ENCODE measurements around the gene KRT7. TPM values are rescaled to one million over a fixed set of nuclear protein-coding genes. Genes with fewer than 3 reads are reported as not detected.

Gene KRT7
- total RNA-seq, 1 donor: 1.4 TPM

DNA sequence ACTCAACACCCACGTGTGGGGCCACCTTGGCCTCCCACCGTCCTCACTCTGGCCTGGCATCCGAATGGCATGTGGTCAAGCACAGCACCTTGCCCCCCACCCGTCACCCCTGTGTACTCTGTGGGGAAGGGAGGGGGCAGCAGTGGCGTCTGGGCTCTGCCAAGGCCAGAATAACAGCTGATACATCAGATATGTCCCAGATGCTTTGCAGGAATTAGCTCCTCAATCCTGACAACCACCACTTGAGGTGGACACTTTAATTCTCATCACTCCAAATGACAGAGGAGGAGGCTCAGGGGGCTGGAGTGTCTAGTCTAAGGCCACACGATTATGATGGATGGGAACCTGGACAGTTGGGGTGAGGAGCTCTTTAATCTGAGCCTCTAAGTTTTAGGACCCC, 39.5 kb upstream of the KRT7 start:
- TF ChIP-seq, protein P1, sequence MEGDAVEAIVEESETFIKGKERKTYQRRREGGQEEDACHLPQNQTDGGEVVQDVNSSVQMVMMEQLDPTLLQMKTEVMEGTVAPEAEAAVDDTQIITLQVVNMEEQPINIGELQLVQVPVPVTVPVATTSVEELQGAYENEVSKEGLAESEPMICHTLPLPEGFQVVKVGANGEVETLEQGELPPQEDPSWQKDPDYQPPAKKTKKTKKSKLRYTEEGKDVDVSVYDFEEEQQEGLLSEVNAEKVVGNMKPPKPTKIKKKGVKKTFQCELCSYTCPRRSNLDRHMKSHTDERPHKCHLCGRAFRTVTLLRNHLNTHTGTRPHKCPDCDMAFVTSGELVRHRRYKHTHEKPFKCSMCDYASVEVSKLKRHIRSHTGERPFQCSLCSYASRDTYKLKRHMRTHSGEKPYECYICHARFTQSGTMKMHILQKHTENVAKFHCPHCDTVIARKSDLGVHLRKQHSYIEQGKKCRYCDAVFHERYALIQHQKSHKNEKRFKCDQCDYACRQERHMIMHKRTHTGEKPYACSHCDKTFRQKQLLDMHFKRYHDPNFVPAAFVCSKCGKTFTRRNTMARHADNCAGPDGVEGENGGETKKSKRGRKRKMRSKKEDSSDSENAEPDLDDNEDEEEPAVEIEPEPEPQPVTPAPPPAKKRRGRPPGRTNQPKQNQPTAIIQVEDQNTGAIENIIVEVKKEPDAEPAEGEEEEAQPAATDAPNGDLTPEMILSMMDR (IDR thresholded peaks at IDR 0.05; ENCODE audit: insufficient read depth, low read length): no peak
- DNase-seq (ENCODE audit: low read depth): no peak

DNA sequence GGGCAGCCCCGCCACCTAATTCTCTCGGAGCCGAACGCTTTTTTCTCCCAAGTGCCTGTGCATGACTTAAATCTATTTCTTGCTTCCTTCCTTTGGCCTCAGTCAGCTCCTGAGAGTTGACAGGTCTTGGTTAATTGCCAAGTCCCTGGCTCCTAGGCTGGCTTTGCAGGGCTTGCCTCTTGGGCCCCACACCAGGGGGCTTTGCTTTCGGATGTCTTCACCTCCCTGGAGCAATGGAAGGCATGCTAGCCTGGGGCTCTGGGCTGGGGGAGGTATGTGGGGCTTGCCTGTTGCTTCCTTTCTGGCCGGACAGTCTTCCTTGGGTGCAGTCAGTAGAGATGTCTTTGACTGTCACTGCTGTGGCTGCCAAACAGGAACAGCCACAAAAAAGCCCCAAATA, 39.1 kb upstream of the KRT7 start:
- peak; percentile 41 for DNase-seq (ENCODE audit: low read depth)
- TF ChIP-seq, protein P1 (IDR thresholded peaks at IDR 0.05; ENCODE audit: insufficient read depth, low read length): no peak
- H3K4me3 ChIP-seq (ENCODE audit: low read depth, low read length): no peak overlapping the region

More for the DNA sequence above, 39.5 kb upstream of the KRT7 start:
- H3K4me3 ChIP-seq (ENCODE audit: low read depth, low read length): no peak overlapping the region

DNA sequence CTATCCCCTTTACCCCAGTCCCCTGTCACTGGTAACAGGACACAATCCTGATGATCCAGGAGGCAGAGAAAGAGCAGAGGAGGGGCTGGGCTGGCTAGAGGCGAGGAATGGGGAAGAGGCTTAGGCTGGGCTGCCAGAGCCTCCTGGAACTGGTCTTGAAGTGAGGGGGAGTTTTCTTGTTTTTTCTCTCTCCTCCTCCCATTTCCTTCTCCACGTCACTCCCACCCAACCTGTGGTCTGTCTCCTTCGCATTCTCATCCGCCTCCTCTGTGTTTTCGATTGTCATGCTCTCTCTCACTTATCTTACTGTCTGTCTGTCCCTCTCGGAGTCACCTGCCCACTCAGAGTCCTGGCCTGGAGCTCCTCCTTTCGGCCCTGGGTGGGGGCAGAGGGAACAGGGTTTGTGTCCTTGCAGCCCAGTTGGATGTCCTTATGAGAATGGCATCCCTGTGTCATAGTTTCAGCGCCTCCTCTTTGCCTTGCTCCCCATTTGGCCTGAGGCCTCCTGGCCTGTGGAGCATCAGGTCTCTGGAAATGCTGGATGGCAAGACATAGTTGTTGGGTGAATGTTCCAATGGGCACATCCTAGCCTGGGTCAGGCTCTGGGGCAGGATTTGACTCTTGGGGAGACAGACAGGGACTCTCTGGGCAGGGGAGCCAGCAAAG, 37.8 kb upstream of the KRT7 start:
- H3K4me3 ChIP-seq (ENCODE audit: low read depth, low read length): no peak overlapping the region
- no peak for DNase-seq (ENCODE audit: low read depth)
- TF ChIP-seq, protein P1 (IDR thresholded peaks at IDR 0.05; ENCODE audit: insufficient read depth, low read length): no peak

DNA sequence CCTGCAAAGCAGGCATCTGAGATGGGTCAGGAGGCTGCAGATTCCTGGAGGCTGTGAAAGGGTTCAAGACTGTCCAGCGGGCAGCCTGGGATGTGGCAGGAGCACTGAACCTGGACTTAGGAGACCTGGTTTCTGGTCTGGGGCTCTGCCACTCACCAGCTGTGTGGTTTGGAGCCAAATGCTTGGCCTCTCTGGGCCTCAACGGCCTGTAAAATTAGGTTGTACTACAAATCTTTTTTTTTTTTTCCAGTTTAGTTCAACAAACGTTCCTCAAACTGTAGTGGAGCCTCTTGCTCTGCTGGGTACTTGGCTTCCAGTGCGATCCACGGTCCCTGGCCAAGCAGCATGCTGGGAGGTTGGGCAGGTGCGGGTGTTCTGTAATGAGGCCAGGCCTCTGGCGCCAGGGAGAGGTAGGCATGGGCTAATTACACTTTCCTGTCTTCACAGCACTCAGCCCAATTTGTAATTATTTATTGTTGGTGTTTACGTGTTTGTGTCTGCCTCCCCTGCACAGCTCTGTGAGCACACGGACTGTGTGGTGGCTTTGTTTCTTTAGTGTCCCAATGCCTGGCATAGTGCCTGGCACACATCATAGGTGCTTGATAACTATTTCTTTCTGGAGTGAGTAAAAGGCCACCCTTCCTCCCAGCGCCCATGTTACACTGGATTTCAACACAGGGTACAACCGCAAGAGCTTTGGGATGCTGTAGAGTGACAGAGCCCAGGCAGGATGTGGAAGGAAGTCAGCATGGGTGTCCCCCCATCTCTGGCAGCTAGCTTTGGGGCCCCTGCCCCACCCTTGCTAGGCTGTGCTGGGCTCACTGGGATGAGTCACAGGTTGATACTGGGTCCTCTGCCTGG, 35.4 kb upstream of the KRT7 start:
- DNase-seq (ENCODE audit: low read depth): no peak
- TF ChIP-seq, protein P1 (IDR thresholded peaks at IDR 0.05; ENCODE audit: insufficient read depth, low read length): no peak

DNA sequence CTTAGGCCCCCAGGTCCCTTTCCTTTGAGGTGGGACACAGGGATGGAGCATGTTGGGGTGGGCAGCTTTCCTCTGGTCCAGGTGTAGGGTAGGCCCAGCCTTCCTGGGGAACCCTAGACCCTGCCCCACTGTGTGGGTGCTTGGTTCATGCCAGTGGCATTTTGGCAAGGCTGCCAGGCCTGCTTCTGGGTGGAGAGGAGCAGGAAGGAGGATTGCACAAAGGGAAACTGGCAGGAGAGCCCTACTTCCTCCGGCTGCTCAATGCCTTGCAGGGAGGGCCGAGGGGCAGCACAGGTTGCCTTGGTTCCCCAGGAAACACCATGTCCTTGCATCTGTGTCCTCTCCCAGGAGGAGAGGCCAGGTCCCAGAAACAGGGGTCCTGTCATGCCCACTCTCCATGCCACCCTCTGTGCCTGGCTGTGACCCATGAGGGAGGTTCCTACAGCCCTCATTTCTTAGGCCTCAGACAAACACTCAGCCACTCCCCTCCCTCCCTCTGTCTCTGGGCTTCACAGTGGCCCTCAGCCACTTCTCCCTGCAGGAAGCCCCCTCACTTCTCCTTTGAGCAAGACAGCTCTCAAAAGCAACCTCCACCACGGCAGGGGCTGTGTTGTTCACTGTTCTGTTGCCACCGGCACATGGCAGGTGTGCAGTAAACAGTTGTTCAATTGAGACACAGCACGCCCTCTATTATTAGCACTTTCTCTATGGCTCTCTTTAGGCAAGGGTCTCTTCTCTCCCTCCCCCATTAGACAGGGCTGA, 34.4 kb upstream of the KRT7 start:
- H3K4me3 ChIP-seq (ENCODE audit: low read depth, low read length): no peak overlapping the region
- no peak for DNase-seq (ENCODE audit: low read depth)
- TF ChIP-seq, protein P1 (IDR thresholded peaks at IDR 0.05; ENCODE audit: insufficient read depth, low read length): no peak

More for the DNA sequence above, 35.4 kb upstream of the KRT7 start:
- no peak overlapping the region for H3K4me3 ChIP-seq (ENCODE audit: low read depth, low read length)

DNA sequence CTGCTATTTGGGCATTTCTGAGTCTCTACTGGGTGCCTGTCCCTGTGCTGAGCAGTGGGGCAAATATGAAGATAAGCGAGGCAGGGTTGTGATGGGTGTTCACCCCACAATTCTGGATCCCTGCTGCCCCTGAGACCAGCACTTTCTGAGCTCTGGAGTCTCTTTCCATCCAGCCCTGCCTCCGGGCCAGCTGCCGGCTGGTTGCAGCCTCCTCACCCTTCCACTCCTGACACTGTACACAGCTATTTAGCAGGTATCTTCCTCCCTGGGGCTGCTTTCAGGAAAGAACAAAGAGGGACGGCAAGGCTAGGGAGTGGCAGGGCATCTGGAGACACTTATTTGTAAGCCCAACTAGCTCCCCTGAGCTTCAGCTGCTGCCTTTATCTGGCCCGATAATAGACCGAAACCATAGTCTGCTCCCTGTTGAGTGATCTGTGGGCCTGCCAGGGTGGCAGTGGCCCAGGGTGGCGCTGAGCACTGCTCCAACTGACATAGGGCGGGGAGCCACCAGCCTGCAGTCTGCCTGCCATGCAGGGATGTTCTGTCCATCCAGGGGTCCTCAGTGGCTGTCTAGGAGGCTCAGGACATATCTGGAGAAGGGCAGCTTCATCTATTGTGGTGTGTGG, 33.6 kb upstream of the KRT7 start:
- TF ChIP-seq, protein P1 (IDR thresholded peaks at IDR 0.05; ENCODE audit: insufficient read depth, low read length): no peak
- no peak for DNase-seq (ENCODE audit: low read depth)
- no peak overlapping the region for H3K4me3 ChIP-seq (ENCODE audit: low read depth, low read length)
